DND-41 (cell line): Measurements from ENCODE around the gene CFAP90.

Experiments
- CTCF ChIP-seq: IDR thresholded peaks from 2 replicates; pipeline ENCODE4 v1.5.1; 2012; ENCODE audit warnings: borderline replicate concordance, low read length, moderate library complexity, mild to moderate bottlenecking; ENCODE audit not compliant: poor library complexity, severe bottlenecking; ENCODE audit errors: extremely low read depth
- EZH2 ChIP-seq: IDR thresholded peaks from 3 replicates; pipeline ENCODE4 v1.6.1; 2012; ENCODE audit warnings: borderline replicate concordance, low read depth, mild to moderate bottlenecking, moderate library complexity, low read length, inconsistent platforms; ENCODE audit not compliant: severe bottlenecking

- TF ChIP-seq CTCF (no peak), EZH2 (no peak)
Measured at GRCh38 chr5:7802855-7803254, 48.1 kb downstream of the CFAP90 start.
